Esophagus muscularis mucosa (tissue), 4 donors: Measurements from ENCODE around the gene RERE. TPM values are rescaled to one million over a fixed set of nuclear protein-coding genes. Genes with fewer than 3 reads are reported as not detected.

Source experiments
- DNase-seq: peaks from one replicate; pipeline ENCODE4 v3.0.0-alpha.2; 2017; ENCODE audit errors: extremely low spot score
- H3K27ac ChIP-seq, 4 donors: fragments of 200-600 bp; sonication (generic); replicated peaks in 1 of 4; 1 replicate in 3 of 4; 2 replicates in 1 of 4; pipeline ENCODE4 v1.5.1; 2016 to 2019; ENCODE audit warnings: mild to moderate bottlenecking in 1 of 4
- H3K27me3 ChIP-seq, 4 donors: fragments of 200-600 bp; sonication (generic); one replicate each; pipeline versions ENCODE4 v1.5.1 to v1.6.0; 2016 to 2019
- H3K36me3 ChIP-seq, 4 donors: fragments of 200-600 bp; sonication (generic); one replicate each; pipeline ENCODE4 v1.5.1; 2016 to 2019
- H3K4me1 ChIP-seq, 4 donors: fragments of 200-600 bp; sonication (generic); one replicate each; pipeline ENCODE4 v1.5.1; 2016 to 2019
- H3K4me3 ChIP-seq, 4 donors: fragments of 200-600 bp; sonication (generic); 1 replicate in 2 of 4; 2 replicates in 2 of 4; pipeline ENCODE4 v1.5.1; 2016 to 2019; ENCODE audit warnings: mild to moderate bottlenecking in 4 of 4, moderate library complexity in 1 of 4
- H3K9me3 ChIP-seq, 4 donors: fragments of 200-600 bp; sonication (generic); 1 replicate in 3 of 4; 2 replicates in 1 of 4; pipeline ENCODE4 v1.5.1; 2016 to 2019
- EP300 ChIP-seq: sonication (generic); formaldehyde crosslinking; IDR thresholded peaks from one replicate; pipeline ENCODE4 v1.6.1; 2017; ENCODE audit warnings: antibody characterized with exemption
- POLR2A ChIP-seq: fragments of 450-650 bp; IDR thresholded peaks from one replicate; pipeline ENCODE4 v1.6.1; 2017; ENCODE audit warnings: antibody characterized with exemption, moderate library complexity, mild to moderate bottlenecking, low read depth
- POLR2AphosphoS5 ChIP-seq, 2 donors: sonication (generic); formaldehyde crosslinking; IDR thresholded peaks; one replicate each; pipeline ENCODE4 v1.6.1; 2017; ENCODE audit warnings: antibody characterized with exemption in 2 of 2
- WGBS: methylation state at CpG from one replicate; pipeline ENCODE4 v1.1.5; 2018; 5-methylcytosine and 5-hydroxymethylcytosine counted together
- intact Hi-C: fragments of 100-400 bp; cut with DNase I; formaldehyde crosslinking; loops from one replicate; pipeline ENCODE4 v1.15.1; 2023
- total RNA-seq, 4 donors: library from RNA; depleted of rRNA; stranded (reverse); fragments of >200 nt; gene quantifications; one replicate each; pipeline versions ENCODE4 v1.1.0 to v1.2.1, GENCODE V29; 2016
- TF ChIP-seq, protein P1 (sequence below), 3 experiments: fragments of 200-600 bp in 2 of 3; fragments of 450-650 bp in 1 of 3; sonication (generic) in 2 of 3; IDR thresholded peaks; one replicate each; pipeline ENCODE4 v1.5.1; 2017 to 2019; ENCODE audit warnings: antibody characterized with exemption in 3 of 3, mild to moderate bottlenecking in 2 of 3, moderate library complexity in 1 of 3

The RERE gene
- total RNA-seq, 4 donors from 2014 or later, result 133 to 212 (median 168) TPM

DNA sequence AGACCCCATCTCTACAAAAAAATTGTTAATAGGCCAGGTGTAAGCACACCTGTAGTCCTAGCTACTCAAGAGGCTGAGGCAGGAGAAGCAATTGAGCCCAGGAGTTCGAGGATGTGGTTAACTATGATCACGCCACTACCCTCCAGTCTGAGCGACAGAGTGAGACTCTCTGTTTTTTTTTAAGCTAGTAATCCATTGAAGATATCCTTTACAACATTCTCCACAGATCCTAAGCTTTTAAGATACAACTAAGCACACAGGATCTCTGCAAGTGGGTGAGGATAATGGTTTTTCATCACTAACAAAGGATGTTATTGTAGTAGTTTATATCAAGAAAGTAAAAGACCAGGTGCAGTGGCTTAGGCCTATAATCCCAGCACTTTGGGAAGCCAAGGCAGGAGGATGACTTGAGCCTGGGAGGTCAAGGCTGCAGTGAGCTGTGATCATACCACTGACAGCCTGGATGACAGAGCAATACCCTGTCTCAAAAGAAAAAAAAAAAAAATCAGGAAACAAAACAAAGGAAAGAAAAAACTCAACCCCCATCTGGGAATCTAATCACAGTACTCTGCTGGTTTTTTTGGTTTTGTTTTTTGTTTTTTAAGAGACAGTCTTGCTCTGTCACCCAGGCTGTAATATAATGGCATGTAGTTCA is 166.1 kb downstream of the RERE start:
- TF ChIP-seq POLR2AphosphoS5 (IDR thresholded peaks at IDR 0.05), result no peak
- no peak for TF ChIP-seq POLR2A
- no peak for TF ChIP-seq EP300
- TF ChIP-seq, protein P1, sequence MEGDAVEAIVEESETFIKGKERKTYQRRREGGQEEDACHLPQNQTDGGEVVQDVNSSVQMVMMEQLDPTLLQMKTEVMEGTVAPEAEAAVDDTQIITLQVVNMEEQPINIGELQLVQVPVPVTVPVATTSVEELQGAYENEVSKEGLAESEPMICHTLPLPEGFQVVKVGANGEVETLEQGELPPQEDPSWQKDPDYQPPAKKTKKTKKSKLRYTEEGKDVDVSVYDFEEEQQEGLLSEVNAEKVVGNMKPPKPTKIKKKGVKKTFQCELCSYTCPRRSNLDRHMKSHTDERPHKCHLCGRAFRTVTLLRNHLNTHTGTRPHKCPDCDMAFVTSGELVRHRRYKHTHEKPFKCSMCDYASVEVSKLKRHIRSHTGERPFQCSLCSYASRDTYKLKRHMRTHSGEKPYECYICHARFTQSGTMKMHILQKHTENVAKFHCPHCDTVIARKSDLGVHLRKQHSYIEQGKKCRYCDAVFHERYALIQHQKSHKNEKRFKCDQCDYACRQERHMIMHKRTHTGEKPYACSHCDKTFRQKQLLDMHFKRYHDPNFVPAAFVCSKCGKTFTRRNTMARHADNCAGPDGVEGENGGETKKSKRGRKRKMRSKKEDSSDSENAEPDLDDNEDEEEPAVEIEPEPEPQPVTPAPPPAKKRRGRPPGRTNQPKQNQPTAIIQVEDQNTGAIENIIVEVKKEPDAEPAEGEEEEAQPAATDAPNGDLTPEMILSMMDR (IDR thresholded peaks at IDR 0.05), result no peak
- H3K9me3 ChIP-seq, result no peaks in the 10 kb centered on the region
- intact Hi-C loops, result no loop called here
- H3K4me3 ChIP-seq, result no peak overlapping the region
- peaks cover 33 to 53% (median 47%) of the 10 kb centered on the region in 4 donors for H3K4me1 ChIP-seq
- no peaks in the 10 kb centered on the region for H3K27me3 ChIP-seq
- DNase-seq, result no peak
- H3K27ac ChIP-seq, result peak overlapping the region in 2 of 4 donors; percentile 6 to 55
- WGBS, result 62% methylated on average over 3 of the region's 3 CpGs
- H3K36me3 ChIP-seq, result peaks cover 0 to 8% (median 2%) of the 10 kb centered on the region in 4 donors

DNA sequence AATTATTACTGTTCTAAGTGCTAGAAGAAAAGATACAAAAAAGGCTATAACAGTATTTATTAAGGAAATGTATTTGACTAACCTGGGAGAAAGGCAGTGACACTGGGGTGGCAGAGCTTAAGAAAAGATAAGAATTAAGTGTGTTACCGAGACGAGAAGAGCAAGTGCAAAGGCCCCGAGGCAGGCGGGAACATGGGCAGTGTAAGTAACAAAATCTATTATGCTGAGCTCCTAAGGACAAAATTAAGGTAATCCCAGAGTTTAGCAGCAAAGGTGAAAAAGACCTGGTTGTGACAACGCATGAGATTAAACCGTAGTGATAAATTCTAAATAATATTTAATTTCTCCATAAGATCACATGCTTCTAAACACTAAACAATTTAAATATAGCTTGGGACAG is 167.6 kb downstream of the RERE start:
- H3K9me3 ChIP-seq, result no peaks in the 10 kb centered on the region
- H3K27me3 ChIP-seq, result no peaks in the 10 kb centered on the region
- no peaks in the 10 kb centered on the region for H3K36me3 ChIP-seq
- WGBS, result 86% methylated on average over 6 of the region's 6 CpGs
- no peak for TF ChIP-seq POLR2A
- no peak for DNase-seq
- H3K4me3 ChIP-seq, result no peak overlapping the region
- intact Hi-C loops, result no loop called here
- H3K4me1 ChIP-seq, result peaks cover 33 to 55% (median 47%) of the 10 kb centered on the region in 4 donors
- no peak overlapping the region for H3K27ac ChIP-seq

DNA sequence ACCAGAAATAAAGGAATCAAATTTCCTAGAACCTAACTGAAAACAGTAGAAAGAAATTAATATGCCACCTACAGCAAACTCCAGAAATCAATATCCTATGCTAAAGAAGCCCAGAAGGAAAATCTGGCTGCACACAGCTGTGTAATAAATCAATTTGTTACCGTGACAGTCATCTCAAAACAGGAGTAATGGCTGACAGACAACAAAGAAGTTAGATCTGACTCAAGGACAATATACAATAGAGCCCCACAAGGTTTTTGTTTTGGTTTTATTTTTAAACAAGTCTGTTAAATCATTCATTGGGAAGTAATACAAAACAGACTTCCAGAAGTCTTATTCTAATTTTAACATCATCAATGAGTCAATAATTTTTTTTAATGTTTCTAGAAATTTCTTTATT is 168.4 kb downstream of the RERE start:
- 68% methylated on average over 1 of the region's 1 CpG for WGBS
- H3K4me1 ChIP-seq, result peaks cover 33 to 57% (median 47%) of the 10 kb centered on the region in 4 donors

DNA sequence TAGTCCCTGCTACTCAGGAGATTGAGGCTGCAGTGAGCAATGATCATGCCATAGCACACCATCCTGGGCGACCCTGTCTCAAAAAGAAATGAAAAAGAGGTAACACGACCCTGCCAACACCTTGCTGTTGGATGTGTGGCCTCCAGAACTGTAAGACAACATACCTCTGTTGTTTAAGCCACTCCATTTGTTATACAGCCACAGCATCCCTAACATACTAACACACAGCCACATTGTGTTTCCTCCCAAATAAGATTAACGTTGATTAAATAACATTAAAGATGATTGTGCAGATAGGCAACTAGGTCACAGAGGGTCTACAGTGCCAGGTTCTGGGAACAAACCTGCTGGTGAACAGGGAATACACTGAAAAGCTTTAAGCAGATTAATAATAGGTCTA is 170.4 kb downstream of the RERE start:
- no peaks in the 10 kb centered on the region for H3K36me3 ChIP-seq
- no peaks in the 10 kb centered on the region for H3K9me3 ChIP-seq
- intact Hi-C loops, result no loop called here
- WGBS, result 92% methylated on average over 3 of the region's 3 CpGs
- peaks cover 25 to 52% (median 48%) of the 10 kb centered on the region in 4 donors for H3K4me1 ChIP-seq
- no peak overlapping the region for H3K4me3 ChIP-seq
- no peak for DNase-seq
- no peak for TF ChIP-seq POLR2AphosphoS5 (IDR thresholded peaks at IDR 0.05)
- no peak for TF ChIP-seq POLR2A
- TF ChIP-seq EP300, result no peak
- TF ChIP-seq, protein P1 (IDR thresholded peaks at IDR 0.05), result no peak
- no peak overlapping the region for H3K27ac ChIP-seq
- H3K27me3 ChIP-seq, result no peaks in the 10 kb centered on the region

More for the DNA sequence above, 168.4 kb downstream of the RERE start:
- intact Hi-C loops, result no loop called here
- no peaks in the 10 kb centered on the region for H3K9me3 ChIP-seq
- no peak overlapping the region for H3K4me3 ChIP-seq
- H3K27me3 ChIP-seq, result no peaks in the 10 kb centered on the region
- H3K36me3 ChIP-seq, result no peaks in the 10 kb centered on the region
- DNase-seq, result no peak
- no peak overlapping the region for H3K27ac ChIP-seq
- no peak for TF ChIP-seq EP300
- TF ChIP-seq, protein P1 (IDR thresholded peaks at IDR 0.05), result no peak
- no peak for TF ChIP-seq POLR2A
- no peak for TF ChIP-seq POLR2AphosphoS5 (IDR thresholded peaks at IDR 0.05)

DNA sequence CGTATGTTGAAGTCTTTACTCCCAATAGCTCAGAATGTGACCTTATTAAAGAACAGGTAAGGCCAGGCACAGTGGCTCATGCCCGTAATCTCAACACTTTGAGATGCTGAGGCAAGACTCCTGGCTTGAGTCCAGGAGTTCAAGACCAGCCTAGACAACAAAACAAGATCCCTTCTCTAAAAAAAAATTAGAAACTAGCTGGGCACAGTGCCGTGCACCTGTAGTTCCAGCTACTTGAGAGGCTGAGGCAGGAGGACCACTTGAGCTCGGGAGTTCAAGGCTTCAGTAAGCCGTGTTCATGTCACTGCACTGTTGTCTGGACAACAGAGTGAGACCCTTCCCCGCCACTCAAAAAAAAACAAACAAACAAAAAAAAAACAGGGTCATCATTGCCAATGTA is 171.3 kb downstream of the RERE start:
- no peaks in the 10 kb centered on the region for H3K36me3 ChIP-seq
- intact Hi-C loops, result no loop called here
- 92% methylated on average over 6 of the region's 6 CpGs for WGBS

More for the DNA sequence above, 171.3 kb downstream of the RERE start:
- Histone ChIP-seq H3K4me1 (peaks cover 21 to 48% (median 45%) of the 10 kb centered on the region in 4 donors), H3K4me3 (no peak overlapping the region), H3K27ac (no peak overlapping the region), H3K9me3 (no peaks in the 10 kb centered on the region), H3K27me3 (no peaks in the 10 kb centered on the region)
- no peak for DNase-seq
- no peak for TF ChIP-seq POLR2A
- no peak for TF ChIP-seq POLR2AphosphoS5 (IDR thresholded peaks at IDR 0.05)
- TF ChIP-seq EP300, result no peak
- TF ChIP-seq, protein P1 (IDR thresholded peaks at IDR 0.05), result no peak
